ENCODE data around the gene LCT. TPM values are rescaled to one million over a fixed set of nuclear protein-coding genes. Genes with fewer than 3 reads are reported as not detected.
"Not testable (repeated sequence)": the region's sequence is repeated elsewhere in the genome, so short reads cannot be mapped to it uniquely, and the experiment has no call there.

The LCT gene
- not detected in 2 replicates for total RNA-seq (2014; rRNA removed; shearing (Covaris generic))

- no peak for DNase-seq (ENCODE audit: low spot score)
These were observed at the start of gene LCT for GRCh38 chr2:135836596-135837270. Gene LCT, minus strand, starts transcription at chr2:135837184. Its CDS starts 15 bp downstream, at chr2:135837169.

- DNase-seq (ENCODE audit: low spot score) = no peak
These were observed 48.7 kb upstream of the LCT start for GRCh38 chr2:135885709-135886108.

- no peak for DNase-seq (ENCODE audit: low spot score)
These were observed 45.4 kb upstream of the LCT start for GRCh38 chr2:135882415-135882814.

GRCh38 chr2:135876770-135877169, 39.8 kb upstream of the LCT start:
- DNase-seq (ENCODE audit: low spot score) = not testable (repeated sequence)

GRCh38 chr2:135876066-135876711, 39.2 kb upstream of the LCT start, which contains the start of gene MCM6:
Gene MCM6, minus strand, starts transcription at chr2:135876443. Its CDS starts 78 bp downstream, at chr2:135876365.
- DNase-seq (ENCODE audit: low spot score) = peak; percentile 98

- peak; percentile 65 for DNase-seq (ENCODE audit: low spot score)
These were observed 38.6 kb upstream of the LCT start for GRCh38 chr2:135875491-135876065.

GRCh38 chr2:135874777-135875365, 37.9 kb upstream of the LCT start:
- DNase-seq (ENCODE audit: low spot score) = no peak

GRCh38 chr2:135870571-135870970, 33.6 kb upstream of the LCT start:
- DNase-seq (ENCODE audit: low spot score) = no peak

GRCh38 chr2:135863233-135863632, 26.2 kb upstream of the LCT start:
- no peak for DNase-seq (ENCODE audit: low spot score)

GRCh38 chr2:135862718-135863117, 25.7 kb upstream of the LCT start:
- DNase-seq (ENCODE audit: low spot score) = no peak

- DNase-seq (ENCODE audit: low spot score) = no peak
These were observed 16.4 kb upstream of the LCT start for GRCh38 chr2:135853401-135853800.

GRCh38 chr2:135851858-135852257, 14.9 kb upstream of the LCT start:
- DNase-seq (ENCODE audit: low spot score) = no peak

- no peak for DNase-seq (ENCODE audit: low spot score)
These were observed 14.1 kb upstream of the LCT start for GRCh38 chr2:135850892-135851668.

GRCh38 chr2:135849087-135849486, 12.1 kb upstream of the LCT start:
- DNase-seq (ENCODE audit: low spot score) = no peak

GRCh38 chr2:135845997-135846396, 9.0 kb upstream of the LCT start:
- no peak for DNase-seq (ENCODE audit: low spot score)

- DNase-seq (ENCODE audit: low spot score) = no peak
These were observed 8.3 kb upstream of the LCT start for GRCh38 chr2:135845257-135845656.

- DNase-seq (ENCODE audit: low spot score) = no peak
These were observed 7.4 kb upstream of the LCT start for GRCh38 chr2:135844301-135844895.

GRCh38 chr2:135843671-135844070, 6.7 kb upstream of the LCT start:
- no peak for DNase-seq (ENCODE audit: low spot score)

- DNase-seq (ENCODE audit: low spot score) = no peak
These were observed 3.6 kb upstream of the LCT start for GRCh38 chr2:135840601-135841000.

- DNase-seq (ENCODE audit: low spot score) = peak; percentile 17
These were observed 2.7 kb upstream of the LCT start for GRCh38 chr2:135839713-135840112.

- DNase-seq (ENCODE audit: low spot score) = no peak
These were observed 1.5 kb upstream of the LCT start for GRCh38 chr2:135838502-135838901.
